NAMALWA (cell line): ENCODE results near the gene NCOR2.
A peak's percentile ranks its signal among the peaks of the same experiment; 100 is the strongest.

ENCODE experiments used
- DNase-seq: peaks from one replicate; pipeline ENCODE4 v3.0.0-alpha.2; 2015; ENCODE audit warnings: low spot score

NCOR2 gene

GRCh38 chr12:124544311-124544970, 23.0 kb downstream of the NCOR2 start:
- DNase-seq: no peak

GRCh38 chr12:124543590-124544310, 23.7 kb downstream of the NCOR2 start:
- DNase-seq: peak; percentile 46

GRCh38 chr12:124543052-124543589, 24.3 kb downstream of the NCOR2 start:
- peak; percentile 78 for DNase-seq

GRCh38 chr12:124542021-124542949, 25.1 kb downstream of the NCOR2 start:
- no peak for DNase-seq

GRCh38 chr12:124541322-124541721, 26.1 kb downstream of the NCOR2 start:
- no peak for DNase-seq

GRCh38 chr12:124539084-124540041, 28.0 kb downstream of the NCOR2 start:
- no peak for DNase-seq

GRCh38 chr12:124538194-124539082, 29.0 kb downstream of the NCOR2 start:
- no peak for DNase-seq

- DNase-seq: no peak
Measured at GRCh38 chr12:124537525-124538193, 29.8 kb downstream of the NCOR2 start.

- DNase-seq: no peak
Measured at GRCh38 chr12:124536641-124537040, 30.8 kb downstream of the NCOR2 start.

- DNase-seq: no peak
Measured at GRCh38 chr12:124534776-124535740, 32.4 kb downstream of the NCOR2 start.

- DNase-seq: no peak
Measured at GRCh38 chr12:124533456-124533855, 34.0 kb downstream of the NCOR2 start.

GRCh38 chr12:124532967-124533366, 34.4 kb downstream of the NCOR2 start:
- DNase-seq: no peak

GRCh38 chr12:124532331-124532750, 35.1 kb downstream of the NCOR2 start:
- no peak for DNase-seq

- DNase-seq: no peak
Measured at GRCh38 chr12:124531906-124532305, 35.5 kb downstream of the NCOR2 start.

GRCh38 chr12:124531281-124531745, 36.1 kb downstream of the NCOR2 start:
- DNase-seq: no peak

- no peak for DNase-seq
Measured at GRCh38 chr12:124530637-124531263, 36.7 kb downstream of the NCOR2 start.

- no peak for DNase-seq
Measured at GRCh38 chr12:124529565-124530276, 37.7 kb downstream of the NCOR2 start.
